Measurements from ENCODE around the gene PUS3.

Gene PUS3

DNA sequence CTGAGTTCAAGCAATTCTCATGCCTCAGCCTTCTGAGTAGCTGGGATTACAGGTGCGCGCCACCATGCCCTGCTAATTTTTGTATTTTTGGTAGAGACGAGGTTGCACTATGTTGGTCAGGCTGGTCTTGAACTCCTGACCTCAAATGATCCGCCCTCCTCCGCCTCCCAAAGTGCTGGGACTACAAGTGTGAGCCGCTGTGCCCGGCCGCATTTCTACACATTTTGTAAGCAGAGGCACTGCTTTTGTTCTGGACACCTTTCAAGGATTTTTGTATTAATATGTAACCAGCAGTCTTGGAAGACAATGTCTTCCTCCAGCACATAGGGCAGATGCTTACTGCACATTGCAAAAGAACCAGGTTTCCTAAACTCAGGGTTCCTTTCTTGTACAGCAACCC lies 31.5 kb upstream of the PUS3 start:
- Histone ChIP-seq H2BK120ac (ENCODE audit: low read depth, low read length) (no peak overlapping the region), H2BK15ac (replicated peaks; ENCODE audit: low read depth) (no peak overlapping the region), H3K56ac (ENCODE audit: low read length) (no peak overlapping the region), H3K4me2 (ENCODE audit: low read length) (no peak overlapping the region), H3K79me2 (ENCODE audit: control insufficient read depth, insufficient read depth, low read length) (no peaks in the 10 kb centered on the region), H3K4me1 (ENCODE audit: control insufficient read depth, low read depth, low read length) (peaks cover 2% of the 10 kb centered on the region), H3K18ac (ENCODE audit: low read length) (no peak overlapping the region), H3K4ac (ENCODE audit: low read depth, low read length) (no peak overlapping the region), H3K79me1 (ENCODE audit: low read length) (no peaks in the 10 kb centered on the region), H3K36me3 (ENCODE audit: control insufficient read depth, insufficient read depth, low read length) (no peaks in the 10 kb centered on the region), H3K27ac (ENCODE audit: low read depth, low read length) (no peak overlapping the region), H2AK5ac (ENCODE audit: low read length) (no peak overlapping the region), H3K9ac (ENCODE audit: low read length) (no peak overlapping the region), H2BK5ac (ENCODE audit: low read length) (no peak overlapping the region), H3K4me3 (ENCODE audit: low read length) (no peak overlapping the region), H3K23ac (ENCODE audit: low read length) (no peak overlapping the region), H3K27me3 (ENCODE audit: insufficient read depth, low read length, poor library complexity) (no peaks in the 10 kb centered on the region), H4K5ac (ENCODE audit: low read length) (no peak overlapping the region), H4K8ac (ENCODE audit: low read depth, low read length) (no peak overlapping the region)
- no peak for DNase-seq
- no CpG with 5 or more reads among the region's 8 CpGs for WGBS (ENCODE audit: extremely low coverage, insufficient coverage, low lambda C conversion rate)

DNA sequence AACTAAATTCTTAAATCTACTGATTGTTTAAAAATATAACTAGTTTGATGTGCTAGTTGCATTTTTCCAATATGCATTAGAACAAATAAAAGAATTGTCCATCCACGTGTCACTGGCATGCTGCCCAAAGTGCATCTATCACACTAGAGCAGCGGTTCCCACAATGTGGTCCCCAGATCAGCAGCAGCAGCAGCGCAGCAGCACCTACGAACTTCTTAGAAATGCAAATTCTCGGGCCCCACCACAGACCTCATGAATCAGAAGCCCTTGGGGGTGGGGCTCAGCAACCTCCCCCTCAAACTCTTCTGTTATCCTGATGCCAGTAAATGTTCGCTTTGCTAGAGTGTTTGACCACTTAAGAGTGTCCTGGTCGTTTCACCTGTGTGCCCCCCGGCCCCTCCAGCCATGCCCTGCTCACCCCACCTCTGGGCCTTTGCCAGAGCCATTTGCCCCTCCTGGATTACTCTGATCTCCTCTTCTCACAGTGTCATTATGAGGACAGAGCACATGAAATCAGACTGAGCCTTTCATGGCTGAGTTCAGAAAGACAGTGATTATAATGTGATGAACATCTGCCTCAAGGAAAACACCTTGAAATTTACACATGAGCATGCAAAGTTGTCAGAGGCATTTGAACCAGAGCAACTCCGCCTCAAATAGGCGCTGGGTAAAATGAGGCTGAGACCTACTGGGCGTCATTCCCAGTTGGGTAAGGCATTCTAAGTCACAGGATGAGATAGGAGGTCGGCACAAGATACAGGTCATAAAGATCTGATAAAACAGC lies 30.2 kb upstream of the PUS3 start:
- no peak overlapping the region for H2BK120ac ChIP-seq (ENCODE audit: low read depth, low read length)
- DNase-seq, result no peak
- no peak overlapping the region for H4K8ac ChIP-seq (ENCODE audit: low read depth, low read length)
- H3K23ac ChIP-seq (ENCODE audit: low read length), result no peak overlapping the region
- H4K5ac ChIP-seq (ENCODE audit: low read length), result no peak overlapping the region
- H3K27ac ChIP-seq (ENCODE audit: low read depth, low read length), result no peak overlapping the region
- no peak overlapping the region for H3K9ac ChIP-seq (ENCODE audit: low read length)
- H2BK15ac ChIP-seq (replicated peaks; ENCODE audit: low read depth), result no peak overlapping the region
- H3K79me1 ChIP-seq (ENCODE audit: low read length), result no peaks in the 10 kb centered on the region
- no peak overlapping the region for H2AK5ac ChIP-seq (ENCODE audit: low read length)
- no peak overlapping the region for H3K4ac ChIP-seq (ENCODE audit: low read depth, low read length)
- no peak overlapping the region for H3K4me2 ChIP-seq (ENCODE audit: low read length)
- H3K79me2 ChIP-seq (ENCODE audit: control insufficient read depth, insufficient read depth, low read length), result no peaks in the 10 kb centered on the region
- H3K18ac ChIP-seq (ENCODE audit: low read length), result no peak overlapping the region
- no peak overlapping the region for H2BK5ac ChIP-seq (ENCODE audit: low read length)
- no peaks in the 10 kb centered on the region for H3K27me3 ChIP-seq (ENCODE audit: insufficient read depth, low read length, poor library complexity)
- H3K36me3 ChIP-seq (ENCODE audit: control insufficient read depth, insufficient read depth, low read length), result no peaks in the 10 kb centered on the region
- no peak overlapping the region for H3K4me3 ChIP-seq (ENCODE audit: low read length)
- peaks cover 2% of the 10 kb centered on the region for H3K4me1 ChIP-seq (ENCODE audit: control insufficient read depth, low read depth, low read length)
- H3K56ac ChIP-seq (ENCODE audit: low read length), result no peak overlapping the region
- WGBS (ENCODE audit: extremely low coverage, insufficient coverage, low lambda C conversion rate), result no CpG with 5 or more reads among the region's 12 CpGs

DNA sequence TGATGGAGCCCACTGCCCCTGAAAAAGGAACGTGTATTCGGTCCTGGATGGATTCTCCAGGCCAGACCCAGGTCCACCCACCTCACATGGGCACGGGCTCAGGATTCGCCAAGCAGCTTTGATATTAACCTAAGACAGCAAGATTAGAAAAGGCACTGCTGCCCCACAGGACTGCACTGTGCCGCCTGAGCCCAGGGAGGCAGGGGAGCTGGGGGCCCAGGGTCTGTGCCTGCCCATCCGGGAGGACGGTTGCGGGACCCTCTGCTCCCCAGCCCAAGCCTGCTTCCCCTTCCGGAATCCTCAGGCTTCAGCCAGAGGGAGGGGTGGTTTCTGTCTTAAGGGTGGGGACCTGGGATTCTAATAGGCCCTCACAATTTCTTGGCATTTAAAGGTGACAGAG lies 29.3 kb upstream of the PUS3 start:
- Histone ChIP-seq H3K79me1 (ENCODE audit: low read length) (no peaks in the 10 kb centered on the region), H4K5ac (ENCODE audit: low read length) (no peak overlapping the region), H2BK5ac (ENCODE audit: low read length) (no peak overlapping the region), H2BK120ac (ENCODE audit: low read depth, low read length) (no peak overlapping the region), H3K79me2 (ENCODE audit: control insufficient read depth, insufficient read depth, low read length) (no peaks in the 10 kb centered on the region), H3K36me3 (ENCODE audit: control insufficient read depth, insufficient read depth, low read length) (no peaks in the 10 kb centered on the region), H3K4me3 (ENCODE audit: low read length) (no peak overlapping the region), H2AK5ac (ENCODE audit: low read length) (no peak overlapping the region), H3K27ac (ENCODE audit: low read depth, low read length) (no peak overlapping the region), H4K8ac (ENCODE audit: low read depth, low read length) (no peak overlapping the region), H3K23ac (ENCODE audit: low read length) (no peak overlapping the region), H3K4me2 (ENCODE audit: low read length) (no peak overlapping the region), H3K4ac (ENCODE audit: low read depth, low read length) (no peak overlapping the region), H3K56ac (ENCODE audit: low read length) (no peak overlapping the region), H3K9ac (ENCODE audit: low read length) (no peak overlapping the region), H2BK15ac (replicated peaks; ENCODE audit: low read depth) (no peak overlapping the region), H3K18ac (ENCODE audit: low read length) (no peak overlapping the region), H3K27me3 (ENCODE audit: insufficient read depth, low read length, poor library complexity) (no peaks in the 10 kb centered on the region), H3K4me1 (ENCODE audit: control insufficient read depth, low read depth, low read length) (peaks cover 2% of the 10 kb centered on the region)
- no CpG with 5 or more reads among the region's 9 CpGs for WGBS (ENCODE audit: extremely low coverage, insufficient coverage, low lambda C conversion rate)
- no peak for DNase-seq

DNA sequence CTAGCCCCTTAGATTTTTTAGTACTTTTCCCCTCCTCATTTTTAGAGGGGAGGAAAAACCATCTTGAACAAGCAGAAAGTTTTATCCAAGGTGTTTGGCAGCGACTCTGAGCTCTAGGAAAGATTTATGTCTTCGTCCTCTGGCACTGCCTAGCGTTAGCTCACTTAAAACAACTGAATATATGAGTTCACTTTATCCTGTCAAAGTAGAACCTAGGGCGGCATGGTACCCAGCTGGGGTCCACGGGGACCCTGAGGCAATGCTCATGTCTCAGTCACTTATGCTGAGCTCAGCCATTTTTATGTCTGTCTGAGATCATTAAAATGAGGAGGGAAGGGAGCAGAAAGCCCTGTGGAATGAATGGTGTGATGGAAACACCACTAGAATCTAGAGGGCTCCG lies 28.7 kb upstream of the PUS3 start:
- no peaks in the 10 kb centered on the region for H3K79me2 ChIP-seq (ENCODE audit: control insufficient read depth, insufficient read depth, low read length)
- no peak overlapping the region for H4K5ac ChIP-seq (ENCODE audit: low read length)
- no peaks in the 10 kb centered on the region for H3K27me3 ChIP-seq (ENCODE audit: insufficient read depth, low read length, poor library complexity)
- no peaks in the 10 kb centered on the region for H3K36me3 ChIP-seq (ENCODE audit: control insufficient read depth, insufficient read depth, low read length)
- H3K18ac ChIP-seq (ENCODE audit: low read length), result no peak overlapping the region
- no peaks in the 10 kb centered on the region for H3K79me1 ChIP-seq (ENCODE audit: low read length)
- no peak overlapping the region for H2BK15ac ChIP-seq (replicated peaks; ENCODE audit: low read depth)
- H3K4ac ChIP-seq (ENCODE audit: low read depth, low read length), result no peak overlapping the region
- DNase-seq, result no peak
- H2AK5ac ChIP-seq (ENCODE audit: low read length), result no peak overlapping the region
- no peak overlapping the region for H3K4me3 ChIP-seq (ENCODE audit: low read length)
- no peak overlapping the region for H3K4me2 ChIP-seq (ENCODE audit: low read length)
- no peak overlapping the region for H3K9ac ChIP-seq (ENCODE audit: low read length)
- no peak overlapping the region for H3K56ac ChIP-seq (ENCODE audit: low read length)
- H3K4me1 ChIP-seq (ENCODE audit: control insufficient read depth, low read depth, low read length), result peaks cover 2% of the 10 kb centered on the region
- H4K8ac ChIP-seq (ENCODE audit: low read depth, low read length), result no peak overlapping the region
- H3K27ac ChIP-seq (ENCODE audit: low read depth, low read length), result no peak overlapping the region
- no CpG with 5 or more reads among the region's 6 CpGs for WGBS (ENCODE audit: extremely low coverage, insufficient coverage, low lambda C conversion rate)
- no peak overlapping the region for H2BK5ac ChIP-seq (ENCODE audit: low read length)
- no peak overlapping the region for H2BK120ac ChIP-seq (ENCODE audit: low read depth, low read length)
- H3K23ac ChIP-seq (ENCODE audit: low read length), result no peak overlapping the region

DNA sequence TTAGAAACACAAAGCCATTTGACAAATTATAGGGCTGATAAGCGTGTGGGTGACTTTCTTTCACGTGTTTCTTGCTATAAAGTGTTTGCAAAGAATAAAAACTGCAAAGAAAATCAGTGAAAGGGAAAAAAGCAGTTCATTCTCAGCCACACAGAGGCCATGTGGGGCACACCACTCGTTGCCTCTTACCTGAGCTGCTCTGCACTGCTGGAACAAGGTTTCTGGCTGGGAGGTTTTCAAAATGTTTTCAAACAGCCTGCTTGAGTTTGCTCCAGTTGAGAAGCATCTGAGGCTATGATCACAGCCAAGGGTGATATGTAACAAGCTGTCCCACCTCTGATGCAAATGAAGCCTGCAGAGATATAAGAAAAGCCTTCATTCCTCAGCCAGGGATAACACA lies 28.1 kb upstream of the PUS3 start:
- no peak overlapping the region for H3K27ac ChIP-seq (ENCODE audit: low read depth, low read length)
- no peak overlapping the region for H4K8ac ChIP-seq (ENCODE audit: low read depth, low read length)
- H3K4me2 ChIP-seq (ENCODE audit: low read length), result no peak overlapping the region
- no peaks in the 10 kb centered on the region for H3K36me3 ChIP-seq (ENCODE audit: control insufficient read depth, insufficient read depth, low read length)
- no peak overlapping the region for H3K18ac ChIP-seq (ENCODE audit: low read length)
- no peak overlapping the region for H2BK15ac ChIP-seq (replicated peaks; ENCODE audit: low read depth)
- DNase-seq, result no peak
- H3K4me3 ChIP-seq (ENCODE audit: low read length), result no peak overlapping the region
- no peak overlapping the region for H2AK5ac ChIP-seq (ENCODE audit: low read length)
- no peaks in the 10 kb centered on the region for H3K27me3 ChIP-seq (ENCODE audit: insufficient read depth, low read length, poor library complexity)
- H3K9ac ChIP-seq (ENCODE audit: low read length), result no peak overlapping the region
- no peak overlapping the region for H3K56ac ChIP-seq (ENCODE audit: low read length)
- H3K79me2 ChIP-seq (ENCODE audit: control insufficient read depth, insufficient read depth, low read length), result no peaks in the 10 kb centered on the region
- H3K4me1 ChIP-seq (ENCODE audit: control insufficient read depth, low read depth, low read length), result peaks cover 2% of the 10 kb centered on the region
- H3K4ac ChIP-seq (ENCODE audit: low read depth, low read length), result no peak overlapping the region
- no peak overlapping the region for H3K23ac ChIP-seq (ENCODE audit: low read length)
- H4K5ac ChIP-seq (ENCODE audit: low read length), result no peak overlapping the region
- H2BK5ac ChIP-seq (ENCODE audit: low read length), result no peak overlapping the region
- no peaks in the 10 kb centered on the region for H3K79me1 ChIP-seq (ENCODE audit: low read length)
- H2BK120ac ChIP-seq (ENCODE audit: low read depth, low read length), result no peak overlapping the region
- WGBS (ENCODE audit: extremely low coverage, insufficient coverage, low lambda C conversion rate), result no CpG with 5 or more reads among the region's 3 CpGs

DNA sequence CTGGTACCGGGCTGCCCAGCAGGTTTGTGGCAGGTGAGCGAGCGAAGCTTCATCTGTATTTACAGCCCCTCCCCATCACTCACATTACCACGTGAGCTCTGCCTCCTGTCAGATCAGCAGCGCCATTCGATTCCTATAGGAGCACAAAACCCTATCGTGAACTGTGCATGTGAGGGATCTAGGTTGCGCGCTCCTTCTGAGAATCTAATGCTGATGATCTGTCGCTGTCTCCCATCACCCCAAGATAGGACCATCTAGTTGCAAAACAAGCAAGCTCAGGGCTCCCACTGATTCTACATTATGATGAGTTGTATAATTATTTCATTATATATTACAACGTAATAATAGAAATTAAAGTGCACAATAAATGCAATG lies 27.1 kb upstream of the PUS3 start:
- no CpG with 5 or more reads among the region's 11 CpGs for WGBS (ENCODE audit: extremely low coverage, insufficient coverage, low lambda C conversion rate)
- no peaks in the 10 kb centered on the region for H3K27me3 ChIP-seq (ENCODE audit: insufficient read depth, low read length, poor library complexity)
- H3K23ac ChIP-seq (ENCODE audit: low read length), result no peak overlapping the region
- no peak overlapping the region for H3K4me3 ChIP-seq (ENCODE audit: low read length)
- no peaks in the 10 kb centered on the region for H3K36me3 ChIP-seq (ENCODE audit: control insufficient read depth, insufficient read depth, low read length)
- H2AK5ac ChIP-seq (ENCODE audit: low read length), result no peak overlapping the region
- no peak overlapping the region for H3K27ac ChIP-seq (ENCODE audit: low read depth, low read length)
- H3K79me2 ChIP-seq (ENCODE audit: control insufficient read depth, insufficient read depth, low read length), result no peaks in the 10 kb centered on the region
- no peak overlapping the region for H2BK5ac ChIP-seq (ENCODE audit: low read length)
- no peak overlapping the region for H3K18ac ChIP-seq (ENCODE audit: low read length)
- H3K9ac ChIP-seq (ENCODE audit: low read length), result no peak overlapping the region
- no peak overlapping the region for H2BK120ac ChIP-seq (ENCODE audit: low read depth, low read length)
- no peak overlapping the region for H3K56ac ChIP-seq (ENCODE audit: low read length)
- no peak for DNase-seq
- no peak overlapping the region for H2BK15ac ChIP-seq (replicated peaks; ENCODE audit: low read depth)
- H3K4ac ChIP-seq (ENCODE audit: low read depth, low read length), result no peak overlapping the region
- H4K8ac ChIP-seq (ENCODE audit: low read depth, low read length), result no peak overlapping the region
- no peaks in the 10 kb centered on the region for H3K79me1 ChIP-seq (ENCODE audit: low read length)
- no peak overlapping the region for H3K4me2 ChIP-seq (ENCODE audit: low read length)
- H4K5ac ChIP-seq (ENCODE audit: low read length), result no peak overlapping the region
- peaks cover 2% of the 10 kb centered on the region for H3K4me1 ChIP-seq (ENCODE audit: control insufficient read depth, low read depth, low read length)
